ENCODE measurements around the gene KIF26B.

GRCh38 chr1:245401881-245402587 is 247.2 kb downstream of the KIF26B start:
- TF ChIP-seq CTCF (IDR thresholded peaks at IDR 0.05; ENCODE audit: low read depth, low read length) (no peak), POLR2A (IDR thresholded peaks at IDR 0.05; ENCODE audit: extremely low read depth, insufficient read length) (no peak)

Measured in NB4 (cell line).